Activated naive CD8-positive, alpha-beta T cell treated with anti-CD3 and anti-CD28 coated beads for 36 hours (primary cell): ENCODE measurements around the gene RPAP3. TPM values are rescaled to one million over a fixed set of nuclear protein-coding genes. Genes with fewer than 3 reads are reported as not detected.

Source experiments
- DNase-seq: peaks from one replicate; pipeline ENCODE4 v3.0.0; 2021
- H3K27ac Mint-ChIP-seq: one replicate; pipeline ENCODE4 v1.8.0; 2022; ENCODE audit warnings: mild to moderate bottlenecking, moderate library complexity, mixed read lengths
- H3K27me3 Mint-ChIP-seq: one replicate; pipeline ENCODE4 v1.8.0; 2022; ENCODE audit warnings: mild to moderate bottlenecking, mixed read lengths
- H3K36me3 Mint-ChIP-seq: one replicate; pipeline ENCODE4 v1.8.0; 2021; ENCODE audit warnings: mild to moderate bottlenecking, mixed read lengths
- H3K4me1 Mint-ChIP-seq: one replicate; pipeline ENCODE4 v1.8.0; 2021; ENCODE audit warnings: mixed read lengths
- H3K4me3 Mint-ChIP-seq: one replicate; pipeline ENCODE4 v1.8.0; 2022; ENCODE audit warnings: mild to moderate bottlenecking, moderate library complexity, mixed read lengths
- H3K9me3 Mint-ChIP-seq: one replicate; pipeline ENCODE4 v1.8.0; 2022; ENCODE audit warnings: mixed read lengths
- total RNA-seq, 2 experiments: library from RNA; stranded (reverse); gene quantifications; one replicate each; pipeline ENCODE4 v1.2.3, GENCODE V29; 2021

Gene RPAP3
- total RNA-seq, 2 experiments from 2014 or later = 58.7 to 61.8 TPM

GRCh38 chr12:47717046-47717442 lies 11.2 kb upstream of the RPAP3 start:
- Mint-ChIP-seq H3K27ac (no peak overlapping the region), H3K4me3 (no peak overlapping the region), H3K27me3 (peaks cover 6% of the 10 kb centered on the region), H3K4me1 (peaks cover 32% of the 10 kb centered on the region), H3K9me3 (no peaks in the 10 kb centered on the region), H3K36me3 (peaks cover 6% of the 10 kb centered on the region)
- no peak for DNase-seq

GRCh38 chr12:47715877-47716548 lies 10.2 kb upstream of the RPAP3 start:
- no peak for DNase-seq
- H3K9me3 Mint-ChIP-seq = no peaks in the 10 kb centered on the region
- H3K4me1 Mint-ChIP-seq = peaks cover 22% of the 10 kb centered on the region
- peaks cover 4% of the 10 kb centered on the region for H3K36me3 Mint-ChIP-seq
- H3K27ac Mint-ChIP-seq = no peak overlapping the region
- no peak overlapping the region for H3K4me3 Mint-ChIP-seq
- H3K27me3 Mint-ChIP-seq = no peaks in the 10 kb centered on the region

- Mint-ChIP-seq H3K9me3 (no peaks in the 10 kb centered on the region), H3K36me3 (peaks cover 4% of the 10 kb centered on the region), H3K27me3 (no peaks in the 10 kb centered on the region), H3K27ac (no peak overlapping the region), H3K4me3 (no peak overlapping the region), H3K4me1 (peaks cover 20% of the 10 kb centered on the region)
- peak; percentile 66 for DNase-seq
Measured at GRCh38 chr12:47715393-47715876, 9.6 kb upstream of the RPAP3 start.

DNA sequence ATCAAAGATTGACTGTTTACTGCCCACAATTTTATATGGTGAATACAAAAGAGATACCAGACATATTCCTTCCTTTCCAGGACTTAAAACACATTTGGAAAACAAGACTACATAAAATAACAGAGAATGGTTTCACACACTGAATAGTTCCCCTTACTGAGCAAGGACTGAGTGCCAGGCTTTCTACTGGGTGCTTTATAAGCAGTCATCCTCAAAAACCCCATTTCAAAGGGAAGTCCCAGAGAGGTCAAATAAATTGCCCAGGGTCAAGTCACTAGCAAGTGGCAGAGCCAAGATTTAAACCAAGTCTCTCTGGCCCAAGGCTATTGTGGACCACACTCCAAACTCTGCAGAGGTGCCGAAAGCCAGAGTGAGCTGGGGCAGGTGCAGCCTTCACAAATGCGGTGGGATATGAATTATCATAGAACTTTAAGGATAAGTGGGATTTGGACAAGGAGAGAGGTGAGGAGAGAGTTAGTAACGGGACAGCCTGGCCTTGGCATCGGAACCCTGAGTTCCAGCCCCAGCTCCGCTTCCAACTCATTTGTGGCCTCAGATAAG lies 9.1 kb upstream of the RPAP3 start:
- Mint-ChIP-seq H3K4me3 (no peak overlapping the region), H3K9me3 (no peaks in the 10 kb centered on the region), H3K27ac (no peak overlapping the region), H3K36me3 (peaks cover 4% of the 10 kb centered on the region), H3K4me1 (peaks cover 22% of the 10 kb centered on the region), H3K27me3 (no peaks in the 10 kb centered on the region)
- DNase-seq = no peak

GRCh38 chr12:47712171-47712570 lies 6.3 kb upstream of the RPAP3 start:
- H3K36me3 Mint-ChIP-seq = no peaks in the 10 kb centered on the region
- H3K4me1 Mint-ChIP-seq = peaks cover 29% of the 10 kb centered on the region
- H3K4me3 Mint-ChIP-seq = no peak overlapping the region
- H3K27ac Mint-ChIP-seq = no peak overlapping the region
- no peak for DNase-seq
- H3K27me3 Mint-ChIP-seq = no peaks in the 10 kb centered on the region
- no peaks in the 10 kb centered on the region for H3K9me3 Mint-ChIP-seq

DNA sequence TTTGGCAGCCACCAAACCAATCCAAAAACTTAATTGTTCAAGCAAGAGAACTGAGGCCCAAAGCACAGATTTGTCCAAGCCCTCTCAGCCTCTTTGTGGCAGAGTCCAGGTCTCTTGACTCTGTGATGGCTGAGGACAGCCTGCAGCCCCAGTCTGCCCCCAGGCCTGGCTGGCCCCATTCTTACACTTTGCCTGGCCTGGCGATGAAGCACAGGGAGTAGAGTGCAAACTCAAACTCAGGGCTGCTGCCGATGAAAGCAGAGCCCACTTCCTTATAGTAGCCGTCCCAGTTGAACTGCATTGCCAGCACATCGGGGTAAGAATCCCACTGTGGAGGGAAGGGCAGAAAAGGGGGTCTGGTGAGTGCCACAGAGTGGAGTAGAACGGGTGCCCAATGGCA lies 5.6 kb upstream of the RPAP3 start:
- H3K4me3 Mint-ChIP-seq = no peak overlapping the region
- peaks cover 1% of the 10 kb centered on the region for H3K36me3 Mint-ChIP-seq
- H3K27ac Mint-ChIP-seq = no peak overlapping the region
- DNase-seq = no peak
- H3K4me1 Mint-ChIP-seq = peaks cover 28% of the 10 kb centered on the region
- no peaks in the 10 kb centered on the region for H3K9me3 Mint-ChIP-seq
- H3K27me3 Mint-ChIP-seq = no peaks in the 10 kb centered on the region

DNA sequence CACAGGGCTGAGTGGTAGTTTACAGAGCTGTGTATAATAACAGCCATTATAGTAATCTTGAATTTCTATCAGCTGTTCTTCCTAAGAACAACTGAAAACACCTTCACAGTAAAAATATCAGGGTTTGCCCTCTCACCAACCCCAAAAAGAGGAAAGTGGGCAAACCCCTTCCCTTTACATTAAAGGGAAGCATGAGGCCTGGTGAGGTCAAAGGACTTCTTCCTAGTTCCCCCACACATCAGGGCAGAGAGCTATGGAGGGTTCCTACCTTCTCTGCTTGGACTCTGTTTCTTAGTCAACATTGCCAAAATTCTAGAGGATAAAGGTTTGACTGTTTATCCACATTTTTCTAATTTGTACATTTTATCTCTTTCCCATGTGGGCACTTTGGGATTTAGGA lies 4.4 kb upstream of the RPAP3 start:
- DNase-seq = no peak
- no peak overlapping the region for H3K27ac Mint-ChIP-seq
- no peaks in the 10 kb centered on the region for H3K9me3 Mint-ChIP-seq
- no peaks in the 10 kb centered on the region for H3K27me3 Mint-ChIP-seq
- H3K36me3 Mint-ChIP-seq = peaks cover 1% of the 10 kb centered on the region
- no peak overlapping the region for H3K4me3 Mint-ChIP-seq
- peaks cover 23% of the 10 kb centered on the region for H3K4me1 Mint-ChIP-seq

GRCh38 chr12:47709671-47710070 lies 3.8 kb upstream of the RPAP3 start:
- H3K4me3 Mint-ChIP-seq = no peak overlapping the region
- no peak for DNase-seq
- H3K9me3 Mint-ChIP-seq = no peaks in the 10 kb centered on the region
- peaks cover 29% of the 10 kb centered on the region for H3K4me1 Mint-ChIP-seq
- no peak overlapping the region for H3K27ac Mint-ChIP-seq
- peaks cover 1% of the 10 kb centered on the region for H3K36me3 Mint-ChIP-seq
- no peaks in the 10 kb centered on the region for H3K27me3 Mint-ChIP-seq

GRCh38 chr12:47709237-47709636 lies 3.4 kb upstream of the RPAP3 start:
- DNase-seq = no peak
- Mint-ChIP-seq H3K27me3 (no peaks in the 10 kb centered on the region), H3K36me3 (peaks cover 1% of the 10 kb centered on the region), H3K4me3 (no peak overlapping the region), H3K4me1 (peaks cover 29% of the 10 kb centered on the region), H3K27ac (no peak overlapping the region), H3K9me3 (no peaks in the 10 kb centered on the region)

- no peak for DNase-seq
- Mint-ChIP-seq H3K27ac (peak overlapping the region; percentile 19), H3K36me3 (peaks cover 9% of the 10 kb centered on the region), H3K9me3 (no peaks in the 10 kb centered on the region), H3K27me3 (no peaks in the 10 kb centered on the region), H3K4me3 (peak overlapping the region; percentile 70), H3K4me1 (peaks cover 39% of the 10 kb centered on the region)
Measured at GRCh38 chr12:47707905-47708543, 2.2 kb upstream of the RPAP3 start.

- Mint-ChIP-seq H3K4me1 (peaks cover 42% of the 10 kb centered on the region), H3K9me3 (no peaks in the 10 kb centered on the region), H3K27ac (peak overlapping the region; percentile 75), H3K27me3 (no peaks in the 10 kb centered on the region), H3K4me3 (peak overlapping the region; percentile 70), H3K36me3 (peaks cover 12% of the 10 kb centered on the region)
- DNase-seq = no peak
Measured at GRCh38 chr12:47707355-47707754, 1.5 kb upstream of the RPAP3 start.

DNA sequence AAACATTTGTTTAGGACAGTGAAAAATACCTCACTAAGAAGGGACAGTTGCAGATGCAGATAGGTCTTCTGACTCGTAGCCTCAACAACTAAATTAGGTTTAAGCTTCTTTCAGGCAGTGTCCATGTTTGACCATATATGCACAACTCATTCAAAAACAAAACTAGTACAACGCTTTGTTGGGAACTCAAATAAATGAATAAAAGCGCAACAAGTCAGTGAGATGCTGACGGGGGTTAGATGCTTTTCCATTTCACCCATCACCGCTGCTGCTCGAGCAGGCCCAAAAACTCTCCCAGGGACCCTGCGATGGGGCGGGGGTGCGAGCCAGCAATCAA lies 633 bp downstream of the RPAP3 start:
- peak overlapping the region; percentile 97 for H3K4me3 Mint-ChIP-seq
- DNase-seq = no peak
- H3K9me3 Mint-ChIP-seq = no peaks in the 10 kb centered on the region
- H3K27me3 Mint-ChIP-seq = no peaks in the 10 kb centered on the region
- H3K27ac Mint-ChIP-seq = peak overlapping the region; percentile 47
- H3K36me3 Mint-ChIP-seq = peaks cover 21% of the 10 kb centered on the region
- peaks cover 46% of the 10 kb centered on the region for H3K4me1 Mint-ChIP-seq

GRCh38 chr12:47704719-47705118 lies 1.1 kb downstream of the RPAP3 start:
- Mint-ChIP-seq H3K4me3 (peak overlapping the region; percentile 97), H3K36me3 (peaks cover 24% of the 10 kb centered on the region), H3K9me3 (no peaks in the 10 kb centered on the region), H3K27ac (peak overlapping the region; percentile 47), H3K4me1 (peaks cover 47% of the 10 kb centered on the region), H3K27me3 (no peaks in the 10 kb centered on the region)
- no peak for DNase-seq

GRCh38 chr12:47700263-47700662 lies 5.6 kb downstream of the RPAP3 start:
- no peak for DNase-seq
- Mint-ChIP-seq H3K27ac (no peak overlapping the region), H3K4me1 (peaks cover 38% of the 10 kb centered on the region), H3K4me3 (no peak overlapping the region), H3K27me3 (no peaks in the 10 kb centered on the region), H3K36me3 (peaks cover 38% of the 10 kb centered on the region), H3K9me3 (no peaks in the 10 kb centered on the region)

- Mint-ChIP-seq H3K27me3 (no peaks in the 10 kb centered on the region), H3K27ac (no peak overlapping the region), H3K4me1 (peaks cover 33% of the 10 kb centered on the region), H3K9me3 (no peaks in the 10 kb centered on the region), H3K4me3 (no peak overlapping the region), H3K36me3 (peaks cover 37% of the 10 kb centered on the region)
- no peak for DNase-seq
Measured at GRCh38 chr12:47698631-47699030, 7.2 kb downstream of the RPAP3 start.

DNA sequence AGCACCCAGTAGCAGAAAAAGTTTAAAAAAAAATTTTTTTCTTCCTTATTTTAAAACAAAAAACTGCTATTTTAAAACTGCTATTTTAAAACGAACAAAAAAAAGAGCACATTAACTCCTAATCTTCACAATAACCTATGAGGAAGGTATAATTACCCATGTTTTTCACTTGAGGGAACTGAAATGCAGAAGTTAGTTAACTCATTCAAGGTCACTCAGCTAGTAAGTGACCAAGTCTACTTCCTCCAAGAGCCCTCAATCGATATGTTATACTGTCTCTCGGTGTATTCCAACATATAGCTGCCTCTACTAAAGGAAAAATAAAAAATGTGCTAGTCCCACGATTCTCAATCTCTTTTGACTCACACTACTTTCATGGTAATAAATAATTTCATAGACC lies 7.8 kb downstream of the RPAP3 start:
- peaks cover 37% of the 10 kb centered on the region for H3K36me3 Mint-ChIP-seq
- H3K27me3 Mint-ChIP-seq = no peaks in the 10 kb centered on the region
- no peak for DNase-seq
- H3K9me3 Mint-ChIP-seq = no peaks in the 10 kb centered on the region
- H3K27ac Mint-ChIP-seq = no peak overlapping the region
- peaks cover 29% of the 10 kb centered on the region for H3K4me1 Mint-ChIP-seq
- H3K4me3 Mint-ChIP-seq = no peak overlapping the region
